NK-92 treated with Interleukin-12 subunit alpha and Interleukin-12 subunit beta, amount 100 ng/mL, for 24 hours (cell line): Measurements from ENCODE around the gene BTNL2.
A peak's percentile ranks its signal among the peaks of the same experiment; 100 is the strongest.

ENCODE experiments used
- DNase-seq: peaks from one replicate; lab custom pipeline; 2025; lab: John Stamatoyannopoulos, UW

Gene BTNL2

GRCh38 chr6:32413427-32414047, 6.6 kb upstream of the BTNL2 start:
- DNase-seq, result peak; percentile 32

GRCh38 chr6:32411566-32412327, 4.8 kb upstream of the BTNL2 start:
- DNase-seq, result no peak

GRCh38 chr6:32410906-32411305, 3.9 kb upstream of the BTNL2 start:
- no peak for DNase-seq

GRCh38 chr6:32406197-32406596, 784 bp downstream of the BTNL2 start:
- DNase-seq, result no peak

- DNase-seq, result no peak
Measured at GRCh38 chr6:32405656-32406055, 1.3 kb downstream of the BTNL2 start.

- DNase-seq, result no peak
Measured at GRCh38 chr6:32402812-32403211, 4.2 kb downstream of the BTNL2 start.

- no peak for DNase-seq
Measured at GRCh38 chr6:32401284-32401963, 5.6 kb downstream of the BTNL2 start.

GRCh38 chr6:32397252-32397920, 9.6 kb downstream of the BTNL2 start:
- no peak for DNase-seq

- no peak for DNase-seq
Measured at GRCh38 chr6:32396028-32396427, 11.0 kb downstream of the BTNL2 start.

- DNase-seq, result no peak
Measured at GRCh38 chr6:32393665-32394420, 13.1 kb downstream of the BTNL2 start.

- no peak for DNase-seq
Measured at GRCh38 chr6:32391505-32391904, 15.5 kb downstream of the BTNL2 start.

- no peak for DNase-seq
Measured at GRCh38 chr6:32387589-32388340, 19.2 kb downstream of the BTNL2 start.

- DNase-seq, result no peak
Measured at GRCh38 chr6:32386040-32386439, 20.9 kb downstream of the BTNL2 start.

- DNase-seq, result no peak
Measured at GRCh38 chr6:32382757-32383420, 24.1 kb downstream of the BTNL2 start.

GRCh38 chr6:32379545-32379944, 27.4 kb downstream of the BTNL2 start:
- no peak for DNase-seq

GRCh38 chr6:32375739-32376529, 31.0 kb downstream of the BTNL2 start:
- no peak for DNase-seq

GRCh38 chr6:32371803-32372202, 35.2 kb downstream of the BTNL2 start, which contains the start of gene TSBP1:
TSBP1 (minus strand) TSS chr6:32371903; CDS start chr6:32371706, 197 bp downstream.
- no peak for DNase-seq

GRCh38 chr6:32371229-32371628, 35.8 kb downstream of the BTNL2 start:
- DNase-seq, result no peak

GRCh38 chr6:32370505-32370904, 36.5 kb downstream of the BTNL2 start:
- DNase-seq, result no peak

GRCh38 chr6:32369660-32370059, 37.3 kb downstream of the BTNL2 start:
- DNase-seq, result no peak
